ENCODE results near the gene IRF9. TPM values are rescaled to one million over a fixed set of nuclear protein-coding genes. Genes with fewer than 3 reads are reported as not detected.

The IRF9 gene
- total RNA-seq, 1 donor from 2014 or later: 123 TPM

DNA sequence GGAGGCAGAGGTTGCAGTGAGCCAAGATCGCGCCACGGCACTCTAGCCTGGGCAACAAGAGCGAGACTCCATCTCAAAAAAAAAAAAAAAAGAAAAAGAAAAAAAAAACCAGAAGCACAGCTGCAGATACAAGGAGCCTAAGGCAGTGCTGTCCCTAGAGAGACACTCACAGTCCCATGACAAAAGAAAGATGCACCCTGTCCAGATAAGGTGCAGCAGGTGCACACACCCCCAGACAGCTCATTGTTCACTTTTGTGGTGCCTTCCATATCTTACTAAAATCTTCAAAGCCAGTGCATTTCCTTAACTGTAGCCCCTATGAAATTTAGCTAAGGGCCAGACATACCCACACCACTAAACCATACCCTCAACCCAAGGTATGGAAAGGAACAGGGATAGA lies 38.6 kb upstream of the IRF9 start:
- Histone ChIP-seq H3K4me3 (no peak overlapping the region), H3K27ac (no peak overlapping the region), H3K4me1 (no peaks in the 10 kb centered on the region), H3K36me3 (peaks cover 70% of the 10 kb centered on the region), H3K9me3 (no peaks in the 10 kb centered on the region), H3K27me3 (no peaks in the 10 kb centered on the region)
- DNase-seq: no peak
- TF ChIP-seq, protein P1, sequence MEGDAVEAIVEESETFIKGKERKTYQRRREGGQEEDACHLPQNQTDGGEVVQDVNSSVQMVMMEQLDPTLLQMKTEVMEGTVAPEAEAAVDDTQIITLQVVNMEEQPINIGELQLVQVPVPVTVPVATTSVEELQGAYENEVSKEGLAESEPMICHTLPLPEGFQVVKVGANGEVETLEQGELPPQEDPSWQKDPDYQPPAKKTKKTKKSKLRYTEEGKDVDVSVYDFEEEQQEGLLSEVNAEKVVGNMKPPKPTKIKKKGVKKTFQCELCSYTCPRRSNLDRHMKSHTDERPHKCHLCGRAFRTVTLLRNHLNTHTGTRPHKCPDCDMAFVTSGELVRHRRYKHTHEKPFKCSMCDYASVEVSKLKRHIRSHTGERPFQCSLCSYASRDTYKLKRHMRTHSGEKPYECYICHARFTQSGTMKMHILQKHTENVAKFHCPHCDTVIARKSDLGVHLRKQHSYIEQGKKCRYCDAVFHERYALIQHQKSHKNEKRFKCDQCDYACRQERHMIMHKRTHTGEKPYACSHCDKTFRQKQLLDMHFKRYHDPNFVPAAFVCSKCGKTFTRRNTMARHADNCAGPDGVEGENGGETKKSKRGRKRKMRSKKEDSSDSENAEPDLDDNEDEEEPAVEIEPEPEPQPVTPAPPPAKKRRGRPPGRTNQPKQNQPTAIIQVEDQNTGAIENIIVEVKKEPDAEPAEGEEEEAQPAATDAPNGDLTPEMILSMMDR (IDR thresholded peaks at IDR 0.05): no peak
- intact Hi-C loops (cut with DNase I): no loop called here
- no peak for ATAC-seq

DNA sequence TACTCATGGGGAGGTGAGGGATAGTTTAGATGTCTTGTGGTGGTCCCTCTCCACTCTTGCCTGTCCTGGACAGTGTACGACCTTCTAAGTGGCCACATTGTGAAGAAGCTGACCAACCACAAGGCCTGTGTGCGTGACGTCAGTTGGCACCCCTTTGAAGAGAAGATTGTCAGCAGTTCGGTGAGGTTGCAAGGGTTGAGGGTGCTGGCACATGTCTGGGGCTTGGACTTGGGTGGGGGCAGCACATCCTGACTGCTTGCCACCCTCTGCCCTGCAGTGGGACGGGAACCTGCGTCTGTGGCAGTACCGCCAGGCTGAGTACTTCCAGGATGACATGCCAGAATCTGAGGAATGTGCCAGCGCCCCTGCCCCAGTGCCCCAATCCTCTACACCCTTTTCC lies 38.2 kb upstream of the IRF9 start:
- H3K4me1 ChIP-seq: no peaks in the 10 kb centered on the region
- intact Hi-C loops (cut with DNase I): no loop called here
- H3K9me3 ChIP-seq: no peaks in the 10 kb centered on the region
- DNase-seq: no peak
- peak; percentile 7 for ATAC-seq
- H3K4me3 ChIP-seq: no peak overlapping the region
- TF ChIP-seq, protein P1 (IDR thresholded peaks at IDR 0.05): no peak
- peaks cover 65% of the 10 kb centered on the region for H3K36me3 ChIP-seq
- H3K27ac ChIP-seq: no peak overlapping the region
- H3K27me3 ChIP-seq: no peaks in the 10 kb centered on the region

DNA sequence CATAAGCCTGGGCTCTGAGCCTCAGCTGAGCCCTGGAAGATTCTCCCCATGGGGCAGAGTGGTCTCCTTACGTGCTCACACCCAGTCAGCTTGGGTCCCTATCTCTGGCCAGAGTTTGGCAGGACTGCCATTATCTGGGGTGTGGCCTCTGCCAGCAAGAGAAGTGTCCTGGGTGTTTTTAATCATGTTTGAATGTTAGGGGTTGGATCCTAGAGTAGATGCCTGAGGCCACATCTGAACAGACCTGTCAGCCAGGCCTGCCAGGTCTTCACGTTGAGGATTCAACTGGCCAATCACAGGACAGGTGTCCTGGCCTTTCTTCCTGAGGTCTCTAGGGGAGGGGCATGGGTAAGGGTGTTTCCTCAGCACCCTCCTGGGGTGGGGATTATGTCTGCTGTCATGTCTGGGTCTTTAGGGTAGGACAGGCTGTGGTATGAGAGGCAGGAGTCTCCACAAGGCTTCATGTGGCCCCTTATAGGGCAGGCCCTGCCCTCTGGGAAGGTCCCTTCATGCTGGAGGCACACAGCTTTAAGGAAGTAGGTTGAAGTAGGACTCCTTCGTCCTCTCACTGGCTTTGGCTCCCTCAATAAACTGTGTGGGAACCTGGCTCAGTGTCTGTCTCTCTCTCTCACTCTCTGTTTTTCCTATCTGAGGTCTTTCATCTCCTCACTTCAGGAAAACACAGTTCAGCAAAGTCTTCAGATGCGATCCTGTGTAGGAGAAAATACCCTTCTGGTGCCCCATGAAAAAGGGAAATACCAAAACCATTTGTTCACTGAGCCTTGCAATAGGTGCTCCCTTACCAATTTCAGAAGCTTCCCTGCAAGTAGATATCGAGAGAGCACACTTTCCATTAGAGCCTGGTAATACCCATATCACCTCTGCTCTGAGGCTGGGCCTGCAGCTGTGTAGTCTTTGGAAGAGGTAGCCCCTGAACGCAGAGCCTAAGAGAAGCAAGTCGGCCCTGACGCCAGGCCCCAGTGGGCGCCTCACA lies 37.3 kb upstream of the IRF9 start:
- TF ChIP-seq, protein P1 (IDR thresholded peaks at IDR 0.05): no peak
- H3K27me3 ChIP-seq: no peaks in the 10 kb centered on the region
- H3K36me3 ChIP-seq: peaks cover 57% of the 10 kb centered on the region
- H3K9me3 ChIP-seq: no peaks in the 10 kb centered on the region
- intact Hi-C loops (cut with DNase I): no loop called here
- no peak overlapping the region for H3K27ac ChIP-seq
- no peaks in the 10 kb centered on the region for H3K4me1 ChIP-seq
- H3K4me3 ChIP-seq: no peak overlapping the region
- ATAC-seq (peak; percentile 32), DNase-seq (no peak)

DNA sequence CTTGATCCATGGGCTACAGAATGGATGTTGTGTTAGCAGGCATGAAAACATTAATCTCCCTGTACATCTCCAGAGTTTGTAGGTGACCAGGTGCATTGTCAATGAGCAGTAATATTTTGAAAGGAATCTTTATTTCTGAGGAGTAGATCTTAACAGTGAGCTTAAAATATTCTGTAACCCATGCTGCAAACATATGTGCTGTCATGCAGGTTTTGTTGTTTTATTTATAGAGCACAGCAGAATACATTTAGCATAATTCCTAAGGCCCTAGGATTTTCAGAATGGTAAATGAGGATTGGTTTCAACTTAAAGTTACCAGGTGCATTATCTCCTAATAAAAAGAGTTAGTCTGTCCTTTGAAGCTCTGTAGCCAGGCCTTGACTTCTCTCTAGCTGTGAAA lies 34.1 kb upstream of the IRF9 start:
- ATAC-seq (no peak), DNase-seq (no peak)
- no peaks in the 10 kb centered on the region for H3K9me3 ChIP-seq
- no peak overlapping the region for H3K4me3 ChIP-seq
- peaks cover 6% of the 10 kb centered on the region for H3K4me1 ChIP-seq
- TF ChIP-seq, protein P1 (IDR thresholded peaks at IDR 0.05): no peak
- intact Hi-C loops (cut with DNase I): no loop called here
- H3K36me3 ChIP-seq: peaks cover 24% of the 10 kb centered on the region
- no peaks in the 10 kb centered on the region for H3K27me3 ChIP-seq
- H3K27ac ChIP-seq: no peak overlapping the region

DNA sequence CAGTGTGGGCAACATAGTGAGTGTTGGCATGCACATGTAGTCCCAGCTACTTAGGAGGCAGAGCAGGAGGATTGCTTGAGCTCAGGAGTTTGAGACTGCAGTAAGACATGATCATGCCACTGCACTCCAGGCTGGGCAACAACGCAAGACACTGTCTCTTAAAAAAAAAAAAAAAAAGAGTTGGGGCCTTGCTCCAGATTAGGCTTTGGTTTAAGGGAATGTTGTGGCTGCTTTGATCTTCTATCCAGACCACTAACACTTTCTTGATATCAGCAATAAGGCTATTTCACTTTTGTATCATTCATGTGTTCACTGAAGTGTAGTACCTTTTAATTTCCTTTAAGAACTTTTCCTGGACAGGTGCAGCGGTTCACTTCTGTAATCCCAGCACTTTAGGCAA lies 33.4 kb upstream of the IRF9 start:
- H3K36me3 ChIP-seq: peaks cover 17% of the 10 kb centered on the region
- no peak overlapping the region for H3K4me3 ChIP-seq
- TF ChIP-seq, protein P1 (IDR thresholded peaks at IDR 0.05): no peak
- H3K27ac ChIP-seq: no peak overlapping the region
- DNase-seq: no peak
- H3K27me3 ChIP-seq: no peaks in the 10 kb centered on the region
- peaks cover 6% of the 10 kb centered on the region for H3K4me1 ChIP-seq
- no peak for ATAC-seq
- H3K9me3 ChIP-seq: no peaks in the 10 kb centered on the region
- intact Hi-C loops (cut with DNase I): no loop called here

All from upper lobe of right lung (tissue), 1 donor.